ENCODE results near the gene EIPR1.

DNA sequence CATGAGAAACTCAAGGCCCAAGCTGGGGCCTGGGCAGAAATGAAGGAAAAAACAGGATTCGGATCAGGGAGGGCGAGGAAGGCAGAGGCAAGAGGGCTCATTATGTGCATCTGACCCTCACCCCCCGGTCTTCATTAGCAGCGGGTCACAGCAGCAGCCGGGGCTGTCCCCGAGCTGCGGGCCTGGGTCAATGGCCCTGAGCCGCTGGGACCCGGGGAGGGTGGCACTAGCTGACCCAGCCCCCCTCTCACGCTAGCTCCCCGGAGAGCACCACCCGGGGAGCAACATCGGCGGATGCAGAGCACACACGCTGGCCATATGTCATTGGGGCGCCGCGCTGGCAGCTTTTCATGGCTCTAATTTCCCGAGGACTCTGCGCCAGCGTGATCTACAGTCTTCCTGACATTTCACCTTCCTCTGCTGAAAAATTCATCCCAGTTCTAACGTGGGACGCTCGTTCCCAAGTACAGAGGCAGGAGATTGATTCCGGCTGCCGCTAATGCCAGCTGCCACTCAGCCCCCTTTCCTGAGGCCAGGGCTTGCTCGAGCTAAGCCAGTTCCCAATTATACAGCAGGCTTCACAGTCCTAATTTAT is 63.7 kb downstream of the EIPR1 start:
- TF ChIP-seq CTCF (IDR thresholded peaks at IDR 0.05; ENCODE audit: insufficient read depth, low read depth, low read length) (no peak), EZH2 (IDR thresholded peaks at IDR 0.05; ENCODE audit: insufficient read depth, low read length) (no peak)
